8988T (cell line): ENCODE data around the gene NMT2.

ENCODE experiments used
- DNase-seq: peaks from one replicate; pipeline ENCODE4 v3.0.0; 2011

Gene NMT2

GRCh38 chr10:15140698-15141097 is 27.8 kb downstream of the NMT2 start:
- no peak for DNase-seq

GRCh38 chr10:15137636-15138035 is 30.9 kb downstream of the NMT2 start:
- no peak for DNase-seq

- no peak for DNase-seq
Observed at GRCh38 chr10:15137036-15137359, 31.5 kb downstream of the NMT2 start.

- no peak for DNase-seq
Observed at GRCh38 chr10:15136129-15137035, 32.1 kb downstream of the NMT2 start.

GRCh38 chr10:15131330-15131729 is 37.2 kb downstream of the NMT2 start:
- no peak for DNase-seq

GRCh38 chr10:15124908-15125307 is 43.6 kb downstream of the NMT2 start:
- no peak for DNase-seq

GRCh38 chr10:15124190-15124589 is 44.3 kb downstream of the NMT2 start:
- DNase-seq: no peak

- DNase-seq: no peak
Observed at GRCh38 chr10:15123749-15124184, 44.7 kb downstream of the NMT2 start.

- DNase-seq: no peak
Observed at GRCh38 chr10:15122477-15123030, 45.9 kb downstream of the NMT2 start.

GRCh38 chr10:15121707-15122106 is 46.8 kb downstream of the NMT2 start:
- DNase-seq: no peak

- no peak for DNase-seq
Observed at GRCh38 chr10:15120523-15120922, 48.0 kb downstream of the NMT2 start.

GRCh38 chr10:15118615-15119014 is 49.9 kb downstream of the NMT2 start:
- DNase-seq: no peak

GRCh38 chr10:15116225-15116624 is 52.3 kb downstream of the NMT2 start:
- no peak for DNase-seq

- DNase-seq: no peak
Observed at GRCh38 chr10:15113766-15114165, 54.7 kb downstream of the NMT2 start.

GRCh38 chr10:15112657-15113056 is 55.8 kb downstream of the NMT2 start:
- DNase-seq: no peak

GRCh38 chr10:15106352-15107013 is 62.0 kb downstream of the NMT2 start:
- no peak for DNase-seq

GRCh38 chr10:15103513-15103912 is 65.0 kb downstream of the NMT2 start:
- no peak for DNase-seq

GRCh38 chr10:15099886-15100285 is 68.6 kb downstream of the NMT2 start:
- DNase-seq: no peak

GRCh38 chr10:15097011-15097812 is 71.3 kb downstream of the NMT2 start, which contains the start of gene RPP38:
Gene RPP38 (plus strand): TSS chr10:15097355. CDS start chr10:15103315, 5,960 bp downstream.
- DNase-seq: peak; percentile 90

- no peak for DNase-seq
Observed at GRCh38 chr10:15096661-15097010, 71.9 kb downstream of the NMT2 start.

GRCh38 chr10:15092855-15093408 is 75.6 kb downstream of the NMT2 start:
- DNase-seq: no peak

- no peak for DNase-seq
Observed at GRCh38 chr10:15091418-15091817, 77.1 kb downstream of the NMT2 start.
